GM18517 (cell line): ENCODE measurements around the gene COL4A2.

ENCODE experiments used
- ATAC-seq: cut with Tn5 transposase; IDR thresholded peaks from one replicate; pipeline ENCODE4 v1.9.1; 2021; ENCODE audit warnings: mild to moderate bottlenecking, moderate library complexity; ENCODE audit not compliant: unreplicated experiment

COL4A2 gene

DNA sequence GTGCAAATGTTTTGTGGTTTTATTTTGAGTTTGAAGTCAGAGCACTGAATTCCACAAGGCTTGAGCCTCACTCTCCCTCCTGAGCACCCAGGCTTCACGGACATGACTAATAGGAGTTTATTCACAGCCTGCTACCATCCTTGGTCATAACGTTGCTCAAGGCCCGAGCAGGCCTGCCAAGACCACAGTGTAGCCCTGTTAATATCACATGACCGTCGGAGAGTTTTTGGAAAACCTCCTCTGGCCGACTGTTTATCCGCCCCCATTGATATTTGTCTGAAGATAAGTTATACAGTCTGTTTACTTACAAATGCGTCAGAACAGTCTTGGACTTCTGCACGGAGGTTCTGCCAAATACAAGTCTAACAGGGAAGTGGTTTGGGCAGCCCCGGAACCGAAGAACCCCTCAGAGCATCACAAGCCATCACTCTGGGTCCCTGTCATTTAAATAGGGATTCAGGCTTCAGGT lies 89.9 kb downstream of the COL4A2 start:
- no peak for ATAC-seq

DNA sequence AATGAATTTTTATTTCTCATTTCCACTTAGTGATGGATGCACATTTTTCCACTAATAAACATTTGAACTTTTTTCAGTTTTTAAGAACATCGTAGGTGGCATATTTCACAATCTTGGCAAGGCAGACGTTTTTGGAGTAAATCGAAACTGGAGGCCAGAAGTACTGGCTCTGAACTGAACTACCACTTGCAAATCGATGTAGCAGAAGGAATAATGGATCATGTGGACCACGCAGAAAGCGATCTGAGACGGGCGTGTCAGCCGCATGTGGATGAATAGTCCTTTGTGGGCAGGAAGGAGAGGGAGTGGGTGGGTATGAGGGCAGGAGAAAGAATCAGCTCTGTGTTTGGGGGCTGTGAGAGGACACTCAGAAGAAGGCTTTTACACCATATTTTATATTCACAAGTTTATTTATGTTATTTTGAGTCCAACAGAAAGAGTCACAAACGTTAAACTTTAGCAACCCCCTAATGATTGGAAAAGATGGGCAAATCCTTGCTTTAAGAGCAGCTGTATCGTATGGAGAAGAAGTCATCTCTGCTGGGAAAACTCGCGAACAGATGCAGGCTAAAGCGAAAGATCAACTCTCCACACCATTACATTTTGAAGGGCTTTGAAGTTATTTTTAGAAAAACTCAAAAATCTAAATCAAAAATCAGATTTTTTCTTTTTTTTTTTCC lies 90.5 kb downstream of the COL4A2 start:
- no peak for ATAC-seq

DNA sequence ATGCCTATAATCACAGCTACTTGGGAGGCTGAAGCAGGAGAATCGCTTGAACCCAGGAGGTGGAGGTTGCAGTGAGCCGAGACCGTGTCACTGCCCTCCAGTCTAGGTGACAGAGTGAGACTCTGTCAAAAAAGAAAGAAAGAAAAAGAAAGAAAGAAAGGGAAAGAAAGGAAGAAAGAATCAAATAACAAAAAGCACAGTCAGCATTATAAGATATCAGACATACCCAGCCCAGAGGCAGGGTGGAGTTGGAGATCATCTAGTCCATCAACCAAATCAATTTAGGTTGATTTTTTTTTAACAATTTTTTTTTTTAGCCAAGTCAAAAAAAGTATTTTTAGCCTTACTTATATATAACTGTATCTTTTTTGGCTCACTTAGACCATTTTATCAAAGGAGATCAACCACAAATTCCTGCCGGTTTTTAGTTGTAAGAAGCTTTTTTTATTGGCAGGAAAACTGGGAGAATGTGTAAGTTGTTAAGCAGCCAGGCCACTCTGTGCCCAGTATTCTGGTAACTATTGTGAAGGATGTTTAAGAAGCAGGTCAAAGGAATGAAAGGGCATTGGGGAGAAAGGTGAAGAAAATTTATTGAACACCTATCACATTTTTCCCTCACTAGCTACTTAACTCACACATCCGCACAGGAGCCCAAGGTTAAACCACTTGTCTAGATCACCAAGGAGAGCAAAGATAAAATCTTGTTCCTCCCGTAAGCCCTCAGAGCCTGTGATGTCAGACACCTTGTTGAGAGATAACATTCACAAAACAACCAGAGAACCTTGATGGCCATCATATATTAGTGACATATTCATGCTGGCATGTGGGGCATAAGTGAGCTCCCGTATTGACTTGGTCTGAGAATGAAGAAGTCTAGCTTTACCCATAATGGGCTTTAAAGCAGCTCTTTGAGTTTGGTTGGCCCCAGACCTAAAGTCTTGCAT lies 91.8 kb downstream of the COL4A2 start:
- ATAC-seq = no peak

DNA sequence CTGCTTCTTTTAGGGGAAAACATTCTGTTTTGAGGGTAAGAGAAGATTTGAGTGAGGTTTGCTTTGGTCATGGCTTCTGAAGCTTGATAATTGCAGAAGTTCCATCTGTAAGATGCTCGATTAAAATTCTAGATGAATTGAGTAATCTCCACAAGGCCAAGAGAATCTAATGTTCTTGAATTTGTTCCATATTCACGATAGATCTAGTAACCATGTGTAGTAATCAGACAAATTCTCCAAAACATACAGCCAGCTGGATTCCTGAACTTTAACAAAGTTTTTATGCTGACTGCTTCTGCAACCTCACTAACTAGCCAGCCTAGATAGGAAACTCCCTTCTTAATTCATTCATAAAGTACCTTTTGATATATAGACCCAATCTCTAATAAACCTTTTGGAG lies 92.7 kb downstream of the COL4A2 start:
- no peak for ATAC-seq

DNA sequence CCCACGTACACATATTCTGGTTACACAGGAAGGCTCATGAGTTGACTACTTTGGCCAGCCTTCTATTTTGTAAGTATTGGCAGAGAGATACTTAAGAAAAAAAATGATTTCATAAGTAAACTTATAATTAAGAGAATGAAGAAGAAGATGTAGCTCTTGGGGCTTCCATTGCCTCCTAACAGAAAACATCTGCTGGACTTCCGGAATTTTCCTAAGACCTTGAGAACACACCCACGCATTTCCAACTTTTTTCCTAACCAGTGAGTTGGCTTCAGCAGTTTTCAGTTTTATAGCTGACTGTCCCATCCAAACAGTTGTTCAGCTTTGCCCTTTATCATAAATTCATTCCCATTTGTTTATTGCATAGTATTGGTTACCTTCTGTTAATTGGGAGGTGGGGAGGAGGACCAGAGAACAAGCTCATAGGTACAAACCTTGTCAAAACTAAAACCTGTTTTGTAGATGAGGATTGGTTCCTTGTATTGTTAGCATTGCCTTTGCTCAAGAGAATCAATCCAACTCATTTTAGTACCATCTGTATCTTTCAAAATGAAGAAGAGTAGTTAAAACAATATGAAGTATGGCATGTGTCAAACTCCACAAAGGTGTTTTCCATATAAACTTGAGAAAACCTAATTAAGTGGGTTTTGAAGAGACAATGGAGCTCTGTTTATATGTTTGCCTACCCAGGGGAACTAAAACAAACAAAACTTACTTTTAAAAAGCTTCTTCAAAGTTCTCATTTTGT lies 93.9 kb downstream of the COL4A2 start:
- ATAC-seq = no peak

DNA sequence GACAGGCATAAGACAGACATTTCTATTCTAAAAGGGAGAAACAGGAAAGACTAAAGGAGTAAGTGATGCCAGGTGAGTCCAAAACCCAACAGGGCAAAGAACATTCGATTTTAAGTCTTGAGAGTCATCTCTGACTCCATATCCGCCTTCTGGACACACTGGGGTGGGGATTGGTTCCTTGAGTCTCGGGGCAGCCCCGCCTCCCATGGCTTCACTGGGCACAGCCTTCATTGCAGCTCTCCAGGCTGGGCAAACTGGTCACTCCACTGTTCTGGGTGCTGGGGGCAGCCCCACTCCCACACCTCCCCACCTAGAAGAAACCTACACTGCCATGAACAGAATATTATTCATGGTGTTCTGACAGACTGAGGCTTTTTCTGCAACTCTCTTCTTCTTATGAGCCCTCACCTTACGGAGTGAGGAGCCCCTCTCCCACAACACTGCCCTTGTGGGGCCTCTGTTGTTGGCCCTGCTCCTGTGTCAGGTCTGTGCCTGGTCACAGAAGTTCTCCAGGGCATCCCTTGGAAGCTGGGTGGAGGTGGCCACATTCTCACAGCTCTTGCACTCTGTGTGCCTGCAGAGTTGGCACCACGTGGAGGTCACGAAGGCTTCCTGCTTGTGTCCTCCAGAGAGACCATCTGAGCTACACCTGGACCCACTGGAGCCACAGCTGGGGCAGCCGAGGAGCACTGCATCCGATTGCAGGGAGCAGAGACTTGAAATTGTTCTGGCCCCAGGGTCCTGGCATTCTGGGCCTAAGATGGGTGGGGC lies 95.4 kb downstream of the COL4A2 start:
- ATAC-seq = no peak

DNA sequence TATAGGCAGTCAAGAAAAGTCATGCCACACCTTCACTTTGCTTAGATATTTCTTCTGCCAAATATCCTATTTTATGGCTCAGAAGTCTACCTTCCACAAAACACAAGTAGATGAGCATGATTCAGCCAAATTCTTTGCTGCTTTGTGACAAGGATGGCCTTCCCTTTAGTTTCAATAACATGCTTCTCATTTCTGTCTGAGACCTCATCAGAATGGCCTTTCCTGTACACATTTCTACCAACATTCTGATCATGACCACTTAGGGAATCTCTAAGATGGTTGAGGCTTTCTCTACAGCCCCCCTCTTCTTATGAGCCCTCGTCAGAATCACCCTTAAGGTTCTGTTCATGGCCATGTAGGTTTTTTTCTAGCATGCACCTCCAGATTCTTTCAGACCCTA lies 96.2 kb downstream of the COL4A2 start:
- ATAC-seq = no peak

DNA sequence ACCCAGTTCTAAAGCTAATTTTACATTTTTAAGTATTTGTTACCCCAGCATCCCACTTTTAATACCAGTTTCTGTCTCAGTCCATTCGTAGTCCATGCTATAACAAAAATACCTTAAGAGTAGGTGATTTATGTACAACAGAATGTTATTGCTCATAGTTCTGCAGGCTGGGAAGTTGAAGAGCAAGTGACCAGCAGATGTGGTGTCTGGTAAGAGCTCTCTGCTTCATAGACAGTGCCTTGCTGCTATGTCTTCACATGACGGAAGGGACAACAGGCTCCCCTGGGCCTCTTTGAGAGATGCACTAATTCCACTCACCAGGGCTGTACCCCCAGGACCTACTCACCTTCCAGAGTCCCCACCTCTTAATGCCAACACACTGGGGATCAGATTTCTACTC lies 96.6 kb downstream of the COL4A2 start:
- ATAC-seq = no peak

DNA sequence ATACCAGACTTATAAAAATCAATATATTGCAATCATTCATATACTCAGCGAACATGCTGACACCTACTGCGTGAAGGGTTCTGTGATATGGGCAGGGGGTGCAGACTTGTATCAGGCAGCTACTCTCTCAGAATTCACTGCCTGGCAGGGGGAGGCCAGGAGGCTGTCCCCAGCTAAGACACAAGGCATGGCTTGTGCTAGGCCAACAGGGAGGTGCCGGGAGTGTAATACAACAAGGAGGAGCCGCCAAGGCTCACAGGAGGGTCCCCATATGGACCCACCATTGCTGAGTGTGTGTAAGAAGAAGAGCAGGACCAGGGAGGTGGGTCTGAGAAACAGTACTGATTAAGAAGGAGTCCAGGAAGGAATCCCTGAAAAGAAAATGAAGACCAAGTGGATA lies 97.2 kb downstream of the COL4A2 start:
- no peak for ATAC-seq

DNA sequence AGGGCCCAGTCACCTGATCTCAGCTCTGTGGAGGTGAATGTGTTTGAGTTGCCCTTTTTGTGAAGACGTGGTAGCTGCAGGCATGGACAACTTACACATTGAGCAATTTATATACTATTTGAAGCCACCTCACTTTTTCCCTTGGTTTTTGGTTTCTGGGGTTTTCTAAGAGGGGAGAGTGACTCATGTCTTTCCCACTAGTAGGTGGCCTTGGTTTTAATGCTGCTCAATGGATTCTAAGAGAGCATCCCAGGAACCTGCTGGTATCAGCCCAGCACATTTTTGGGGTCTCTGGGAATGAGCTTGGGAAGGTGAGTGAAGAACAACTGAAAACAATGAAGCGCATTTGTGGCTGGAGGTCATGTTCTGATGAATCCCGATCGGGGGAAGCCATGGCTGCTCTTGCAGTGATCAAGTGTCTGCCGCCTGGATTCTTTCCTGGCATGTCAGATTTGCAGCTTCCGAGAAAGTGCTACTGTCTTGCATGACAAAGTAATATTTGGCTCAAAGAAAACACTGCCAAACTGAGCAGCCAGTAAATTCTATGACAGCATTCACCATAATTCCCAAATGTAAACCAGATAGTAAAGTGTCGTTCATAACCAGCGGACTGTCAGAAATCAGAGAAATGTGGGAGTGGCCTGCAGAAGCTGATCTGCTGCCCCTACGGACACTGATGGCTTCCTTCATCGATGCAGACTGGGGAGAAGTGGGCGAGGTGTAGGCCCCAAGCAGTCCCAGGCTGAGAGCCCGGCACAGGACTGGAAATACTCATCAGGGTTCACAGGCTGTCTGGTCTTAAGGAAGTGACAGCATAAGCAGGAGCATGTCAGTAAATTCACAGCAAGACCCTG lies 98.7 kb downstream of the COL4A2 start:
- ATAC-seq = no peak

DNA sequence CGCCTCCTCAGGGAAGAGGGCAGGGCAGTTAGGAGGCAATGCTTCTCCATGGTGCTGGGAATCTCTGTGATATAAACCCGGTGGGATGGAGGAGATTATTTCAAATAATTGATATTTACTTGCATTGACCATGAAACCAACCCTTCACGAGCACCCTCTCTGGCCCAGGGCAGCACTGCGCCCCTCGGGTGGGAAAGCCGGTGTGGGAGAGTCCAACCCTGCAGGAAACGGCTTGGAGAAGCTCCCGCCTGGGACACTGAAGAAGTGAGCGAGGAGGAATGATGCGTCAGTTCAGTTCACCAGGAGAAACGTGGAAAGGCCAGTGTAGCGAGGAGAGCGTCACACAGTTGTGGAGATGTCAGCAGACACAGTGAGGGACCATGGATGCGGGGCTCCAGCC lies 99.9 kb downstream of the COL4A2 start:
- no peak for ATAC-seq

DNA sequence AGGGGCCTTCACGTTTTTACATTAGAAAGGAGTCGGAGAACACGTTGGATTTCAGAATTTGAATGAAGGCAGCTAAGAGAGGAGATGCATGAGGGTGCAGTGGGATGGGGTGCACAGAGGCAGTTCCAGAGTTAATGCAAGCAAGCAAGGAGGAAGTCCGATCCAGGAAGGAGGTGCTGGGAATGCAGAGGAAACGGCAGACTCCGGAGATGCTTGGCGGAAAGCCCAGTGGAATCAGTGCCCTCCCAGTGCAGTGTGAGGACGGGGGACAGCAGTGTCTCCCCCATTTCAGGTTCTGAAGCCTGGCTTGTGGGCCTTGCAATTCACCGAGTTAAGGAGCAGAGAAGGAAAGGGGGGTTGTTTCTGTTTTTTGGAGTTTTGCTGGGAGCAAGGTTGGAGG lies 100.4 kb downstream of the COL4A2 start:
- ATAC-seq = no peak

DNA sequence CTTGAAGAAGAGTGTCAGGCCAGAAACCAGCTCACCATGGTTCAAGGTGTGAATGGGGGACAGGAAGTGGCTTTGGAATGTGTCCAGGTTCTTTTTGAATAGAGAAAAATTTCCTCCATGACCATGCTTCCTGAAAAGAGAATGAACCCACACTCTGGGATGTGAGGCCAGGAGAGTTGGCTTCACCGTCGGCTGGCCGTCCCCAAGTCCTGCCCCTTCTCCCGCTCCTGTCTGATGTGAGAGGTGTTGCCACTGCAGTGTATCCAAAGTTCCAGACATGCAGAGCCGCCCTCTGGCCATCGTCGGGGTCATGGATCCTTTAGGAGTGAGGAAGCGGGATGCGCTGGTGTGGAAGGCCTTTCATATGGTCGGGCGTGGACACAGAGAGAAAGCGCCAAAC lies 101.2 kb downstream of the COL4A2 start:
- no peak for ATAC-seq

DNA sequence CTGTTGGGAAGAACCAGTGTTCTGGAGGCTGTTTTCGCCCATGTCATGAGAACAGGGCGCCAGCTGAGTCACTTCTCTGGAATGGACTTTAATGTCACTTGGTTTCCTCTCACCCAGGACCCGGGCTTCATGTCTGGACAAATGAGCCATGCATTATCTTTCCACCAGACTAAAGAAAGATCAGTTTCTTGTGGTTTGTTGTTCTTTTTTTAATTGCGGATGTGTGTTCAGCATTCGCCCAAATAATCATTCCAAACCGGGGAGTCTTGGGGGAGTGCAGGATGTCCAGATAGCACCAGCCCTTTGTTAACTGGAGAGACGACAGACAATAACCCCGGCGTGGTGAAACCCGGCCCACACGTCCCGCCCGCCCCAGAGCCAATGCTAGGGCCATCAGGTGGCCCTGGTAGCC lies 102.5 kb downstream of the COL4A2 start:
- ATAC-seq = no peak

DNA sequence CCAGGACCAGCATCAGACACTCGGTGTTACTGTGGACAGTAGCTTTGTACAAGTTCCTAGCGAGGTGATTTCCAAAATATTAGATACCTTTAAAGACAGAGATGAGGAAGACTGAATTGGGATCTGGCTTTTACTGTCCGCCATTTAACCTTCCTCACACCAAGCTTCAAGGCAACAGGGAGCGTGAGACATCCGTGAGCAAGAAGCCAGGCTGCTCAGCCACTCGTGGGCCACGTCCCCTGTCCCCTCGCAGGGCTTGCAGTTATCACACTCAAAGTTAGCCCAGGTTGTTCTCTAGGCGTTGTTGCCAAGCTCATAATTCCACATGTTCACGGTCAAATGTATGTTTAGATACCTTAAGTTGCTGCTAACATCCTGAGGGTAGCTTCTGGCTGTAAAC lies 102.9 kb downstream of the COL4A2 start:
- ATAC-seq = no peak

DNA sequence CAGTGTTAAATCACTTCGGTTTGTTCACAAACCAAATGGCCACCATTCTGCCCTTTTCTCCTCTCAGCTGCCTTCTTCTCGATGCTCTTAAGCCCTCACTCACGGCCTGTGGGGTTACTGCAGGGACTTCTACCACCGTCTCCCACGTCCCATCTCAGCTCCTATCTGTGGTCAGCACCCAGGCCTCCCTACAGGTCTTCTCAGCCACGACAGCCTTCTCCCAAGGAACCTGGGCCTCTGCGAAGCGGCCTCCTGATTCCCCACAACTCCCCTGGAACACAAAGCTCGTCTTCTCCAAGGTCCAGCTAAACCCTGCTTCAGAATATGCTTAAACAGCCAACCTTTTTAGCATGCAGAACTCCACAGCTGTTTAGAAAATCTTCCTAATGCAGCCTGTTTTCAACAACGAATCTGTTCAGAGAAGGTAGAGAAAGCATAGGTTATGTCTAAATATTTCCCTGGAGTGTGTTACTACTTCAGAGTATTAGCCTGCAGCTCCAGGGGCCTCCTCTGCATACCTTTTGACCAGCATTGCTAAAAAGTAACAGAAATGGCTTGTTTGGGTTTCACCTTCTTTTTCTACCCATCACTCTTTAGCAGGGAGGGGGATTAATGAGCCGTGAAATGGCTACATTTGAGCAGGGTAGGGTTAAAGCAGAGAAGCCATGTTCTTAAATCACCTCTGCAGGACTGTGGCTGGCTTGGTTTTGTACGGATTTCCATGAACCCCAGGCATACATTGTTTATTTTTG lies 104.0 kb downstream of the COL4A2 start:
- ATAC-seq = no peak

DNA sequence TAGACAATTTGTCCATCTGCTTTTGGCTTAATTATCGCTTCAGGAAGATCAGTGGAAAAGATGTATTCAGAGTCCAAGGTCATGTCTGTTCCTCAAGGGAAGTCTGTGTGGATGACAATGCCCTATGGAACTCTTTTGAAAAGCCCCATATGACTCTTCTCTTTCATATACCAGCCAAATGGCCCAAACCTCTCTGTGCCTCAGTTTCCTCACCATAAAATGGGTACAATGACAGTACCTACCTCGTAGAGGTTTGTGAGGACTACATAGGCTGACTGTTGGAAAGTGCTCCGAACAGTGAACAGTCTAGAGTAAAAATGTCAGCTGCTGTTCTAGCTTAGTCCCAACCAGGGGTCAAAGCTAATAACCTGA lies 104.6 kb downstream of the COL4A2 start:
- no peak for ATAC-seq

DNA sequence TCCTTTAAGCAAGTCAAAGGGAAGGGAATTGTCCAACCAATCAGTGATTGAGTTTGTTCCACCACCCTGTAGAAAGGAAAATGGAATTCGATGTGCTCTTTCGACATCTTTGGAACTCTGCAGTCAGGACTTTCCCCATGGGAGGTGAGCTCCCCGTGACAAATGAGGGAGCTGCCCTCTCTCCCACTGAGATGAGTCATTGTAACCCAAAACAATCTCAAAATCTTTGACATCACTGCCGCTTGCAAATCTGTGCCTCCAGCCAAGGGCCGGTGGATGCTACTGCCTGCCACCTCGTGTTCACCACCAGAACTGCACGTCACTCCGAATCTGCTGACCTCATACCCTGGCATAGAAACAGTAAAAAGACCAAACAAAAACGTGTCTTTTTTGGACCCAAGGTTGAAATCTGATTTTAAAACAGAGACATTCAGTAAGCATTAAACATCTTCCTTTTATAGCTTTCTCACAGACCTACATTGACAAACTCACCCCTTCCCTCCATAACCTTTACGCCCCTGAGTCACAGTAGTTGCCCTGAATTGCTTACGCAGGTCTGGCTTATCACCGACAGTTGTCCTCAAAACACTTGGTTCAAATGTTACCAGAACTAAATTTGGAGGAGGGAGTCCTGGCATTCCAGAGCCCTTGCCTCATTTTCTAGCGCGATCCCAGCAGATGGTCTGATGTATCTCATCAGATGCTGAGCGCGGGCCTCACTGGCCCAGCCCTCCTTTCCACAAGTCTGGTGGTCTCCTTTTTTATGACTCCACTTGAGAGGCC lies 105.2 kb downstream of the COL4A2 start:
- ATAC-seq = peak; percentile 97
